CD4-positive, alpha-beta T cell treated with Interleukin-10 for 1 hour (primary cell): Measurements from ENCODE around the gene FANCI.

Experiments
- DNase-seq: peaks from one replicate; pipeline ENCODE4 v3.0.0-alpha.2; 2020

Gene FANCI

DNA sequence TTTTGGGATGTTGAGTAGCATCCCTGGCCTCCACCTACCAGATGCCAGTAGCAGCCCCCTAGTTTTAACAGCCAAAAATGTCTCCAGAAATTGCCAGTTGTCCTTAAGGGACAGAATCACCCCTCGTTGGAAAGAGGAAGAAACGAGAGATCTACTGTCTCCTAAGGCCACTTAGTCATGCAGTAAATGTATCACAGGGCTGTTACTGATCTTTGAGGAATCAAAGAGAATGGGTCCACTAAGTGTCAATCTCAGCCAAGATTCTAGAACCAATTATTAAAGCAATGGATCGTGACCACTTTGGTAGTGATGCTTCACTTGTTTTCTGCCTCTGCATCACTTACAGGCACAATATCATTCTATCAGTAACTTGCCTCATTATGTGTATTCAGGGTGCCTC lies 64.5 kb downstream of the FANCI start:
- no peak for DNase-seq

GRCh38 chr15:89309993-89310392 lies 66.2 kb downstream of the FANCI start:
- no peak for DNase-seq

DNA sequence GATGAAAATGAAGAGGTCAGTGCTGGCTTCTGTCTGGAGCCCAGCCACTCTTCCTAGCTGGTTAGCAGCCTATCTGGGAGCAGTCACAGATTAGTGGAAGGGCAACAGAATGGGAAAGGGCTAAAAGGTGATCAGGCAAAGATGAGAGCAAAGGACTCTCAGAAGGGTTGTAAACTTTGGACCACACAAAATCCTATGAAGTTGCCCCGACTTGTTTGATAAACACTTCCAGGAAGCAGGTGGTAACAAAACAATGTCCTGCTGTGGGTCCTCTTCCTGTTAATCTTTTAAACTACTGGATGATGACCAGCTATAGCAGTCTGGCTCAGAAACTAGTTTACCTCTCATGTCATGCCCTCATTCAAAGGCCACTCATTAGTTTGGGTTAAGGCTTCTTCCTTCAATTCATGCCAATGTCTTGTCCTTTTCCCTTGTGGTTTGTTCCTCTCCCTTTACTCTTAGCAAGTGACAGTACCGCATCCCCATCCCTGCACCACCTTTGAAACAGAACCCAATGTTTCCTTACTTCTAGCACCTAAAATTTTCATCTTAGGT lies 71.7 kb downstream of the FANCI start:
- DNase-seq, result no peak

DNA sequence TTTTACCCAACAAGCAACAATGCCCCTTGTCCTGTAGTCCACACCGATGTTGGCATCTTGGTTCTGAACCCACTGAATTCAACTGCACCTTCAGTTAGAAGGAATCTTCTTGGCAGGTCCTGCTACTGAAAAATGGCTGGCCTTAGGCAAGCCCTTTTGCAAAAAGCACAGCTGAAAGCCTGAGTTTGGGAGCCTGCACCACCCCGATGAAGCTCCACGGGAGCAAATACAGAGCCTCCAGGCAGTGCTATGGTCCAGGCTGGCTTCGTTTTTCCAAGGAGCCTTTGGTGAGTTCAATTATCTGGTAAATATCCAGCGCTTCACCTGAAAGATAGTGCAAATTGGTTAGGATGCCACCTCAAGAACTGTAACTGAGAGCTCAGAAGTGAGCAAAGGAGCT lies 72.7 kb downstream of the FANCI start:
- no peak for DNase-seq

- no peak for DNase-seq
Observed at GRCh38 chr15:89317186-89317720, 73.5 kb downstream of the FANCI start.

- DNase-seq, result no peak
Observed at GRCh38 chr15:89319678-89320077, 75.9 kb downstream of the FANCI start.

- DNase-seq, result no peak
Observed at GRCh38 chr15:89320200-89320599, 76.4 kb downstream of the FANCI start.

- DNase-seq, result no peak
Observed at GRCh38 chr15:89321521-89322410, 78.0 kb downstream of the FANCI start.

GRCh38 chr15:89322822-89323221 lies 79.0 kb downstream of the FANCI start:
- DNase-seq, result no peak

DNA sequence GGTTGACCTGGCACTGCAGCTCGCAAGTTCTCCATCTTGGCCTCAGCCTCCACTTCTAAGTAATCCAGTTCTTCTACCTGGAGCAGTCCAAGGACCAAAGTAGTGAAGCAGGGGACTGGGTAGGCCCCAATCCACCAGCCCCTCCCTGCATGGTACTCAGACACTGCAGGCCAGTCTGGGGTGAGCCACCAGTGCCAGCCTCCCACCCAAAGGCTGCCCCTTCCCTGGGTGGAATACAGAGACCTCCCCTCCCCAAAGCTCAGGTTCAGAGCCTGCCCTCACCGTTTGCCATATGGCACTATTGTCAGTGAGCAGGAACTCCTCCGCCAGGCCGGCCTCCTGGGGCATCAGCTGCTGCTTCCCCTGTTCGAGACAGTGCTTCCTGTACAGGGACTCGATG lies 80.0 kb downstream of the FANCI start:
- no peak for DNase-seq

DNA sequence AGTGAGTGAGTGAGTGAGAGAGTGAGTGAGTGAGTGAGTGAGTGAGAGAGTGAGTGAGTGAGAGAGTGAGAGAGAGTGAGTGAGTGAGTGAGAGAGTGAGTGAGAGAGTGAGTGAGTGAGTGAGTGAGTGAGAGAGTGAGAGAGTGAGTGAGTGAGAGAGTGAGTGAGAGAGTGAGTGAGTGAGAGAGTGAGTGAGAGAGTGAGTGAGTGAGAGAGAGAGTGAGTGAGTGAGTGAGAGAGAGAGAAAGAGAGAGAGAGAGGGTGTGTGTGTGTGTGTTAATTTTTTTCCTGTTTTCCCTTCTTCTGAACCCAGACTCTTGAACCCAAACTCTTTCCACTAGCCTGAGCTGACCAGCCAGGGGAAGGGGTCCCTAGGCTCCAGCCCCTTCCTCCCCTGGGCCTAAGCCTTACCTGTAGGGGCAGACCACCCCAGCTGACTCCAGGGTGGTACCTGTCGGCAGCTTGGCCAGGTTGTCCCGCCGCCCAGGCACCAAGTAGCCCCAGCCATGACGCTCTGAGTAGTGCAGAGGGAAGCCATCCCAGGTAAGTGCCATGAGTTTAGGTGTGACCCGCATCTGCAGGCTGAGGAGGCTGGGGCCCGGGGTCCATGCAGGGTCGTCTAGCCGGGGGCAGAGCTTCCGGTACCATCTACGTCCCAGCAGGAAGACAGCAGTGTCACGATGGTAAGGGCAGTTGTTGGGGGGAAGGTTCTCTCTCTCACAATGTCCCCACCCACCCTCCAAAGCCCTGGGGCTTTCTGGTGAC lies 81.4 kb downstream of the FANCI start:
- no peak for DNase-seq

- DNase-seq, result no peak
Observed at GRCh38 chr15:89326316-89326715, 82.5 kb downstream of the FANCI start.

DNA sequence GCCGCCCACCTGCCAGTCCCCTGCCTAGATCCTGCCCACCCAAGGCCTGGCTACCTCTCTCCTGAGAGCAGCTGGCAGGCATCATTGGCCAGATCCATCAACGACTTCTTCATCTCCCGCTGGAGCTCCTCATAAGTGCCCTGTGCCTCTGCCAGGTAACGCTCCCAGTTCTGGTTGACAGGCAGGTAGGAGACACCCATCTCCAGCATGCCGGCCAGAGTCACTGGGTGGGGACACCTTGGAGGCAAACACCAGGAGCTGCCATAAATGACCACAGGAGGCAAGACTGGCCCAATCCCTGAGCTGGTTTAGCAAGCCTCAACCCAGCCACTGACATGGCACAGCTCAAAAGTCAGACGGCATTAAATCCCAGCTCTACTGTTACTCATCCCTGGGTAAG lies 83.3 kb downstream of the FANCI start:
- DNase-seq, result no peak

DNA sequence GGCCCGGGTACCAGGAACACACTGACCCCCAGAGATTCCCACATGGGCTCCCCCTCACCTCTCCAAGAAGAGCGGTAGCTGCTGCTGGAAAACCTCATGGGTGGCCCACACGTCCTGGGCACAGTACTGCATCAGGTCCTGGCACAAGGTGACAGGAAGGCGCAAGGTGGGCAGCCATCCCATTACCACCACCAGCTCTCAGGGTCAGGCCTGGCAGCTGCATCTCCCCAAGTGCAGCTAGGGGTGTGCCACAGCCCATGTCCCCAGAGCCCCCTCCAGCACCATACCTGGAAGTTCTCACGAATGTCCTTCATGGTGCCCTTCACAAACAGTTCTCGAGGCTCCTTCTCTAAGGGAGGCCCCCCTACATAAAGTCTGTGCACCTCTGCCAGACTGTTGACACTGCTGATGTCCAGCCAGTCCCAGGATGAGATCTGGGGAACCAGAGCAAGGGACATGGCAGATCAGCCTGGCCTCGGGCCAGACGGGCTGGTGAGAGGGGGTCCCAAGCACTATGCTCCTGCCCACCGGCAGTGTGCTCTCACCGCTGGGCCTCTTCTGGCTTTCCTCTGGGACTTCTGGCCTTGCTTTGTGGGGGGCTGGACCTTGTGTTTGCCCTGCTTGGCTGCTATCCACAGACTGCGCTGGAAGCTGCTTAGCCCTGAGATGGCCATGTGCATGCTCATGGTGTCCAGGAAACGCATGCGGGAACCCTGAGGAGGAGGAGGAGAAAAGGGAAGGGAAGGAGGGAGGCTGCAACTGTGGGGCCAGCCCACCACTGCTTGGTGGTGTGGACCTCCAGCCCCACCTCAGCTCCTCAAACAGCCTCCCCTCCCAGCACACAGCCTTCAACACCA lies 84.8 kb downstream of the FANCI start:
- DNase-seq, result no peak

GRCh38 chr15:89329329-89330084 lies 85.7 kb downstream of the FANCI start:
- DNase-seq, result peak; percentile 39

DNA sequence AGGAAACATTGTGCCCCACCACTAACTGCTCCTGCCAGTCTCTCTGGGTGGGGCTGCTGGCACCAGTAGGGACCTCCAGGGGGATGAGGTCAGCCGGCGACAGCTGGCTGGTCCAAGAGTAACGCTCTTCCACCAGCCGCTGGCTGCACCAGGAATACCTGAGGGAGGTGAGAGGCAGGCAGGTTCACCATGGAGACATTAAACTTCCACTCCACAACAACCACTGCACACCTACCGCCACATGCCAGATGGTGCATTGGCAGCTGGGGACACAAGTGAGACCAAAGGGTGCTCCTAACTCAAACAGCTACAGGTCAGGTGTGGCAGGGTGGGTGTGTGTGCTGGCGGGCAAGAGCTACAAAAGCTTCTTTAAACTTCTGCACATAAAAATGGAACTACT lies 86.3 kb downstream of the FANCI start:
- no peak for DNase-seq

- DNase-seq, result no peak
Observed at GRCh38 chr15:89330881-89331595, 87.3 kb downstream of the FANCI start.

- no peak for DNase-seq
Observed at GRCh38 chr15:89332446-89332845, 88.7 kb downstream of the FANCI start.

- no peak for DNase-seq
Observed at GRCh38 chr15:89333011-89333860, 89.5 kb downstream of the FANCI start.

- no peak for DNase-seq
Observed at GRCh38 chr15:89333959-89334509, 90.3 kb downstream of the FANCI start.
